ENCODE data around the gene STPG2. TPM values are rescaled to one million over a fixed set of nuclear protein-coding genes. Genes with fewer than 3 reads are reported as not detected.

The STPG2 gene
- total and polyA plus RNA-seq, 12 donors = 0.07 to 1.8 (median 0.61) TPM; not detected in 3

DNA sequence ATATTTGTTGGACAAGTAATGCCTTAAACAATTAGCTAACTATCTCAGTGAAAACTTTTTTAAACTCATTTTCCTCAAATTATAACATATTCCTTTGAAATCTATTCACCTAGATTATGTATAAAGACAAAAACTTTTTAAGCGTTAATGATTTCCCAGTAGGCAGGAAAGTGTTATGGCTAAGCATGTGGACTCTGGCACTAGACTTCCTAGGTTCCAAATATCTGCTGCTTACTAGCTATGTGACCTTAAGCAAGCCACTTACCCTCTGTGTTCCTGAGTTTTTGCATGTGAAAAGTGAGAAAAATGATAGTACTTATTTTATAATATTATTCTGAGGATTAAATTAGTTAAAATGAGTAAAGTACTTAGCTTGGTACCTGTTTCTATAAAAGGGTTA lies 301.8 kb downstream of the STPG2 start:
- intact Hi-C loops (cut with DNase I) = no loop called here
- Histone ChIP-seq H3K27me3 (no peaks in the 10 kb centered on the region), H3K36me3 (replicated peaks in 1 of 2) (no peaks in the 10 kb centered on the region), H3K4me1 (replicated peaks in 1 of 2) (no peaks in the 10 kb centered on the region), H3K9me3 (replicated peaks in 1 of 3) (no peaks in the 10 kb centered on the region), H3K27ac (no peak overlapping the region), H3K4me3 (no peak overlapping the region)
- no peak for DNase-seq
- TF ChIP-seq, protein P1, sequence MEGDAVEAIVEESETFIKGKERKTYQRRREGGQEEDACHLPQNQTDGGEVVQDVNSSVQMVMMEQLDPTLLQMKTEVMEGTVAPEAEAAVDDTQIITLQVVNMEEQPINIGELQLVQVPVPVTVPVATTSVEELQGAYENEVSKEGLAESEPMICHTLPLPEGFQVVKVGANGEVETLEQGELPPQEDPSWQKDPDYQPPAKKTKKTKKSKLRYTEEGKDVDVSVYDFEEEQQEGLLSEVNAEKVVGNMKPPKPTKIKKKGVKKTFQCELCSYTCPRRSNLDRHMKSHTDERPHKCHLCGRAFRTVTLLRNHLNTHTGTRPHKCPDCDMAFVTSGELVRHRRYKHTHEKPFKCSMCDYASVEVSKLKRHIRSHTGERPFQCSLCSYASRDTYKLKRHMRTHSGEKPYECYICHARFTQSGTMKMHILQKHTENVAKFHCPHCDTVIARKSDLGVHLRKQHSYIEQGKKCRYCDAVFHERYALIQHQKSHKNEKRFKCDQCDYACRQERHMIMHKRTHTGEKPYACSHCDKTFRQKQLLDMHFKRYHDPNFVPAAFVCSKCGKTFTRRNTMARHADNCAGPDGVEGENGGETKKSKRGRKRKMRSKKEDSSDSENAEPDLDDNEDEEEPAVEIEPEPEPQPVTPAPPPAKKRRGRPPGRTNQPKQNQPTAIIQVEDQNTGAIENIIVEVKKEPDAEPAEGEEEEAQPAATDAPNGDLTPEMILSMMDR (IDR thresholded peaks at IDR 0.05) = no peak
- TF ChIP-seq POLR2A (IDR thresholded peaks at IDR 0.05) = no peak
- 84 to 95% (median 89%) methylated on average over 1 of the region's 1 CpG for WGBS, 4 donors

DNA sequence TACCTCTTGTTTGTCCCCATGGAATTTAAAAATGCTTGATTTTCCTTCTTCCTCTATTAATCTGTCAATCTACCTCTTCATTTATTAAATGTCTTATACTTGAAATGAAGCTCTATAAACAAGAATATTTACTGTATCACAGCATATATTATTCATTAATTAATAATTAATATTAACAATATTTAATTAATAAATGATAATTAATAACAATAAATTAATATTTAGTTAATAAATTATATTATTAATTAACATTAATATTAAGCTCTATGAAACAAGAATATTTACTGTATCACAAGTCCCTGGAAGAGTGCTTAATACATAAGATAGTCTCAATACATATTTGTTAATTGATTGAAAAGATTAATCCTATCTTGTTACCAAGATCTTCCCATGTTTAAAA lies 306.6 kb downstream of the STPG2 start:
- no peak for DNase-seq

GRCh38 chr4:97828646-97829045 lies 314.6 kb downstream of the STPG2 start:
- H3K9me3 ChIP-seq (replicated peaks in 1 of 3) = no peaks in the 10 kb centered on the region
- intact Hi-C loops (cut with DNase I) = no loop called here
- no peaks in the 10 kb centered on the region for H3K36me3 ChIP-seq (replicated peaks in 1 of 2)
- H3K4me3 ChIP-seq = no peak overlapping the region
- no peak for DNase-seq
- H3K27me3 ChIP-seq = no peaks in the 10 kb centered on the region
- 80 to 90% (median 86%) methylated on average over 2 to 7 of the region's 7 CpGs for WGBS, 4 donors
- no peak overlapping the region for H3K27ac ChIP-seq
- no peaks in the 10 kb centered on the region for H3K4me1 ChIP-seq (replicated peaks in 1 of 2)
- TF ChIP-seq, protein P1 (IDR thresholded peaks at IDR 0.05) = no peak
- TF ChIP-seq POLR2A (IDR thresholded peaks at IDR 0.05) = no peak

More for the DNA sequence above, 306.6 kb downstream of the STPG2 start:
- Histone ChIP-seq H3K36me3 (replicated peaks in 1 of 2) (no peaks in the 10 kb centered on the region), H3K4me1 (replicated peaks in 1 of 2) (no peaks in the 10 kb centered on the region), H3K4me3 (no peak overlapping the region), H3K9me3 (replicated peaks in 1 of 3) (no peaks in the 10 kb centered on the region), H3K27me3 (no peaks in the 10 kb centered on the region), H3K27ac (no peak overlapping the region)
- TF ChIP-seq, protein P1 (IDR thresholded peaks at IDR 0.05) = no peak
- intact Hi-C loops (cut with DNase I) = no loop called here

DNA sequence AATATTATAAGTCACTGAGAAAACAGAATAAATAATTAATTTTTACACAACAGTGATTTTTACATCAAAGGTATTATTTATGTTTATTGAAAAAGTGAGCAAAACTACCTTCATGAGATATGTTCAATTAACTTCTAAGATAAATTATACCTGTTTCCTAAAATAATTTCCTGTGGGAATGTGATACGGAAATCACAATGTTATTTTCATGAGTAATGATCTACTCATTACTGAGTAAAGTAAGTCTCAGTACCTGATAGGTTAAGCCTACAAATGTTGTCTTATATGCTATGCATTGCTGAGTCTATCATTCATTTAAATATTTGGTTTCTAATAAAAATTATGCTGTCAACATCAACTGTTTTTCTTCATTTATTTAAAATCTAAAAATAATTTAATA lies 324.0 kb downstream of the STPG2 start:
- no peak for TF ChIP-seq POLR2A (IDR thresholded peaks at IDR 0.05)
- TF ChIP-seq, protein P1 (IDR thresholded peaks at IDR 0.05) = no peak
- Histone ChIP-seq H3K4me1 (replicated peaks in 1 of 2) (no peaks in the 10 kb centered on the region), H3K4me3 (no peak overlapping the region), H3K36me3 (replicated peaks in 1 of 2) (no peaks in the 10 kb centered on the region), H3K27ac (no peak overlapping the region), H3K9me3 (replicated peaks in 1 of 3) (no peaks in the 10 kb centered on the region), H3K27me3 (no peaks in the 10 kb centered on the region)
- DNase-seq = no peak
- intact Hi-C loops (cut with DNase I) = no loop called here
- 68 to 82% (median 74%) methylated on average over 1 of the region's 1 CpG for WGBS, 4 donors
